HCT116 (cell line): ENCODE results near the gene STBD1. TPM values are rescaled to one million over a fixed set of nuclear protein-coding genes. Genes with fewer than 3 reads are reported as not detected.

Source experiments
- ATAC-seq: fragments of 200-7000 bp; cut with Tn5 transposase; 2 replicates; pipeline ENCODE4 v1.9.1; 2020; ENCODE audit warnings: mild to moderate bottlenecking, moderate library complexity
- BruUV-seq: library from RNA; stranded (reverse); fragments of 400-500 nt; replicated peaks from 2 replicates; lab custom pipeline; 2021; lab: Mats Ljungman, UMichigan
- CTCF ChIA-PET: fragments of 300-600 bp; sonication (Branson Sonifier 250); formaldehyde crosslinking; loops from one replicate; lab custom pipeline; 2021; ENCODE audit warnings: antibody characterized with exemption; lab: Charles Lee
- POLR2A ChIA-PET: fragments of 300-600, 350-600 bp; sonication (Branson Sonifier 250); formaldehyde crosslinking; loops from one replicate; lab custom pipeline; 2021; ENCODE audit warnings: antibody characterized with exemption; lab: Charles Lee
- RAD21 ChIA-PET, 2 experiments: fragments of 300-600 bp; sonication (Branson Sonifier 250); formaldehyde crosslinking; loops; one replicate each; lab custom pipeline; 2023; ENCODE audit warnings: low total read pairs in 2 of 2; ENCODE audit not compliant: uncharacterized antibody in 2 of 2, unreplicated experiment in 2 of 2, low non-redundant PET in 1 of 2; lab: Charles Lee
- DNase-seq: peaks from one replicate; pipeline ENCODE4 v3.0.0-alpha.2; 2010; ENCODE audit warnings: low read depth, low spot score
- H2AFZ ChIP-seq: fragments of 200-600 bp; shearing (Covaris generic), sonication (generic); 2 replicates; pipeline ENCODE4 v1.6.1; 2017; ENCODE audit warnings: low read depth, mixed run types, mixed read lengths, antibody characterized with exemption, low read length; ENCODE audit not compliant: poor library complexity, severe bottlenecking
- H3K27ac ChIP-seq: 2 replicates; pipeline ENCODE4 v1.5.1; 2012; ENCODE audit warnings: low read depth, low read length
- H3K27me3 ChIP-seq: fragments of 200-600 bp; sonication (generic); 2 replicates; pipeline ENCODE4 v1.6.1; 2016; ENCODE audit warnings: mixed run types, low read length, mixed read lengths; ENCODE audit not compliant: insufficient read depth
- H3K36me3 ChIP-seq, 2 experiments: fragments of 200-500 bp in 1 of 2; fragments of 200-600 bp in 1 of 2; sonication (Bioruptor generic) in 1 of 2; sonication (generic) in 1 of 2; 2 replicates each; pipeline versions ENCODE4 v1.5.1 to v1.6.1; 2014 to 2016; ENCODE audit warnings: low read length in 2 of 2, inconsistent platforms in 1 of 2, mixed read lengths in 1 of 2, mixed run types in 1 of 2; ENCODE audit not compliant: insufficient read depth in 2 of 2, control insufficient read depth in 1 of 2
- H3K4me1 ChIP-seq, 2 experiments: fragments of 200-600 bp in 1 of 2; sonication (generic) in 1 of 2; 2 replicates each; pipeline versions ENCODE4 v1.5.1 to v1.6.1; 2012 to 2017; ENCODE audit warnings: low read length in 2 of 2, inconsistent platforms in 1 of 2, mild to moderate bottlenecking in 1 of 2, mixed read lengths in 1 of 2, mixed run types in 1 of 2, moderate library complexity in 1 of 2; ENCODE audit not compliant: insufficient read depth in 2 of 2, control insufficient read depth in 1 of 2
- H3K4me2 ChIP-seq: fragments of 200-600 bp; sonication (generic); 2 replicates; pipeline ENCODE4 v1.6.1; 2017; ENCODE audit warnings: mixed run types, low read length, mixed read lengths
- H3K4me3 ChIP-seq, 2 experiments: fragments of 200-600 bp in 1 of 2; sonication (generic) in 1 of 2; replicated peaks in 1 of 2; 2 replicates each; pipeline ENCODE4 v1.5.1; 2011 to 2016; ENCODE audit warnings: low read length in 2 of 2, control low read depth in 1 of 2, low read depth in 1 of 2, mild to moderate bottlenecking in 1 of 2, mixed read lengths in 1 of 2, mixed run types in 1 of 2
- H3K79me2 ChIP-seq: fragments of 200-600 bp; sonication (generic); 2 replicates; pipeline ENCODE4 v1.6.1; 2017; ENCODE audit warnings: mild to moderate bottlenecking, mixed run types, low read length, moderate library complexity, mixed read lengths; ENCODE audit not compliant: insufficient read depth
- H3K9ac ChIP-seq: fragments of 200-600 bp; sonication (generic); 2 replicates; pipeline ENCODE4 v1.6.1; 2016; ENCODE audit warnings: low read length, mixed read lengths
- H3K9me2 ChIP-seq: fragments of 200-600 bp; sonication (generic), shearing (Covaris generic); 2 replicates; pipeline ENCODE4 v1.6.1; 2017; ENCODE audit warnings: mixed run types, mild to moderate bottlenecking, moderate library complexity; ENCODE audit not compliant: insufficient read depth
- H3K9me3 ChIP-seq, 2 experiments: fragments of 200-500 bp in 1 of 2; fragments of 200-600 bp in 1 of 2; sonication (Bioruptor generic) in 1 of 2; sonication (generic) in 1 of 2; 2 replicates each; pipeline ENCODE4 v1.6.1; 2014 to 2017; ENCODE audit warnings: low read length in 2 of 2, mixed read lengths in 2 of 2, inconsistent platforms in 1 of 2, low read depth in 1 of 2, mild to moderate bottlenecking in 1 of 2, mixed run types in 1 of 2, moderate library complexity in 1 of 2; ENCODE audit not compliant: control insufficient read depth in 1 of 2, insufficient read depth in 1 of 2
- H4K20me1 ChIP-seq: fragments of 200-600 bp; sonication (generic), shearing (Covaris generic); 2 replicates; pipeline ENCODE4 v1.6.1; 2017; ENCODE audit warnings: mixed run types, mild to moderate bottlenecking, moderate library complexity; ENCODE audit not compliant: insufficient read depth
- CBX3 ChIP-seq: IDR thresholded peaks from 2 replicates; pipeline ENCODE4 v1.6.1; 2012; ENCODE audit warnings: low read depth
- CTCF ChIP-seq, 3 experiments: fragments of 200-600 bp in 1 of 3; sonication (generic) in 1 of 3; IDR thresholded peaks in 2 of 3; conservative IDR thresholded peaks in 1 of 3; 2 replicates each; pipeline ENCODE4 v1.5.1; 2012 to 2017; ENCODE audit warnings: low read depth in 2 of 3, low read length in 2 of 3, antibody characterized with exemption in 1 of 3, borderline replicate concordance in 1 of 3, control low read depth in 1 of 3, mild to moderate bottlenecking in 1 of 3, mixed read lengths in 1 of 3, mixed run types in 1 of 3, moderate library complexity in 1 of 3; ENCODE audit not compliant: insufficient read depth in 1 of 3
- EGR1 ChIP-seq: IDR thresholded peaks from 2 replicates; pipeline ENCODE4 v1.6.1; 2012; ENCODE audit warnings: low read depth
- REST ChIP-seq: IDR thresholded peaks from 2 replicates; pipeline ENCODE4 v1.6.1; 2012; ENCODE audit warnings: low read depth
- intact Hi-C: fragments of 100-400 bp; cut with micrococcal nuclease; formaldehyde crosslinking; loops from 2 replicates; pipeline ENCODE4 v1.10.0; 2022
- total RNA-seq: library from RNA; stranded (reverse); gene quantifications from one replicate; pipeline ENCODE4 v1.2.1, GENCODE V29; 2021; ENCODE audit not compliant: unreplicated experiment

Gene STBD1
- total RNA-seq, 1 experiment from 2014 or later = 5.6 TPM

- no peaks in the 10 kb centered on the region for H3K9me3 ChIP-seq
- no peaks in the 10 kb centered on the region for H3K27me3 ChIP-seq
- ChIA-PET RAD21 (no interaction called here), POLR2A (interaction anchor here (1.3 kb wide), 1 partner anchor 24 kb away, joined by 3 read pairs; no protein-coding TSS in a partner anchor), CTCF (interaction anchor here (0.7 to 1.5 kb wide), 3 partner anchors 23 to 231 kb away, joined by 3 to 6 read pairs (median 4); no protein-coding TSS in a partner anchor)
- no peak overlapping the region for H3K4me3 ChIP-seq
- H3K79me2 ChIP-seq = no peaks in the 10 kb centered on the region
- H3K4me2 ChIP-seq = no peak overlapping the region
- no peaks in the 10 kb centered on the region for H4K20me1 ChIP-seq
- no peak for ATAC-seq
- H3K36me3 ChIP-seq = no peaks in the 10 kb centered on the region
- no peaks in the 10 kb centered on the region for H3K4me1 ChIP-seq
- BruUV-seq = no TSS peak
- intact Hi-C loops = no loop called here
- H3K9me2 ChIP-seq = no peaks in the 10 kb centered on the region
- no peak overlapping the region for H3K27ac ChIP-seq
- DNase-seq = no peak
- H3K9ac ChIP-seq = no peak overlapping the region
- peak overlapping the region; percentile 40 for H2AFZ ChIP-seq
- TF ChIP-seq REST (no peak), CTCF (IDR thresholded peaks at IDR 0.05 in 2 of 3, conservative IDR thresholded peaks at IDR 0.05 in 1 of 3; ENCODE audit: borderline replicate concordance in 1 of 3, insufficient read depth in 1 of 3, low read depth in 2 of 3, low read length in 2 of 3) (no peak), EGR1 (no peak), CBX3 (no peak)
- TF ChIP-seq, all 23 proteins: peak for 0
Observed at GRCh38 chr4:76354517-76355473, 48.3 kb downstream of the STBD1 start.
